GM12872 (cell line): ENCODE results near the gene EPHA4.

ENCODE experiments used
- TF ChIP-seq, protein P1 (sequence below): IDR thresholded peaks from 3 replicates; pipeline ENCODE4 v1.5.1; 2011; ENCODE audit warnings: low read depth, mild to moderate bottlenecking, low read length, moderate library complexity; ENCODE audit not compliant: insufficient read depth

Gene EPHA4

DNA sequence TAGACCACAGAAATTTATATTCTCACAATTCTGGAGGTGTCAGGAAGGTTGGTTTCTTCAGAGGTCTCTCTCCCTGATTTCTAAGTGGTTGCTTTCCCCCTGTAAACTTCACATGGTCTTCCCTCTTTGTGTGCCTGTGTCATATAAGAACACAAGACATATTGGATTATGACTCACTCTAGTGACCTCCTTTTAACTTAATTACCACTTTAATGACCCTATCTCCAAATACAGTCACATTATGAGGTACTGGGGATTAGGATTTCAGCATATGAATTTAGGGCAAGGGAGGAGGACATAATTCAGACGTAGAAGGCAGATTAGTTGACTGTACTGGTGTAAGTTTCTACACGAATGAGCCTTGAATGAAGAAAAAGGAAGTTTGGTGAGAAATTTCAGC lies 38.2 kb upstream of the EPHA4 start:
- TF ChIP-seq, protein P1, sequence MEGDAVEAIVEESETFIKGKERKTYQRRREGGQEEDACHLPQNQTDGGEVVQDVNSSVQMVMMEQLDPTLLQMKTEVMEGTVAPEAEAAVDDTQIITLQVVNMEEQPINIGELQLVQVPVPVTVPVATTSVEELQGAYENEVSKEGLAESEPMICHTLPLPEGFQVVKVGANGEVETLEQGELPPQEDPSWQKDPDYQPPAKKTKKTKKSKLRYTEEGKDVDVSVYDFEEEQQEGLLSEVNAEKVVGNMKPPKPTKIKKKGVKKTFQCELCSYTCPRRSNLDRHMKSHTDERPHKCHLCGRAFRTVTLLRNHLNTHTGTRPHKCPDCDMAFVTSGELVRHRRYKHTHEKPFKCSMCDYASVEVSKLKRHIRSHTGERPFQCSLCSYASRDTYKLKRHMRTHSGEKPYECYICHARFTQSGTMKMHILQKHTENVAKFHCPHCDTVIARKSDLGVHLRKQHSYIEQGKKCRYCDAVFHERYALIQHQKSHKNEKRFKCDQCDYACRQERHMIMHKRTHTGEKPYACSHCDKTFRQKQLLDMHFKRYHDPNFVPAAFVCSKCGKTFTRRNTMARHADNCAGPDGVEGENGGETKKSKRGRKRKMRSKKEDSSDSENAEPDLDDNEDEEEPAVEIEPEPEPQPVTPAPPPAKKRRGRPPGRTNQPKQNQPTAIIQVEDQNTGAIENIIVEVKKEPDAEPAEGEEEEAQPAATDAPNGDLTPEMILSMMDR: no peak

DNA sequence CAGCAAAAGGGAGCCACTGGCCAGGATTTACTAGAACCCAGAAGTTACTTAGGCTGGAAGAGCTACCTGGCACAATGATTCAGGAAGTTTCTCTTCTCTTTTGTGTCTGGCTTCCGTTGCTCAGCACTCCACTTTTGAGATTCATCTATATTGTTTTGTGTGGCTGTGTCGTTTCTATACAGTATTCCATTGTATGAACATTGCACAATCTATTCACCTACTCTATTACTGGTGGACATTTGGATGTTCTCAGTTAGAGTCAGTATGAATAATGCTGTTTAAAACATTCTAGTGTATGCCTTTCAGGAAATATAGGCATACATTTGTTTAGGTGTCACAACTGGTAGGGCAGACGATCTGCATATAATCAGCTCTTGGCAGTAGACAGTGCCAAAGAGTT lies 36.3 kb upstream of the EPHA4 start:
- TF ChIP-seq, protein P1: no peak

DNA sequence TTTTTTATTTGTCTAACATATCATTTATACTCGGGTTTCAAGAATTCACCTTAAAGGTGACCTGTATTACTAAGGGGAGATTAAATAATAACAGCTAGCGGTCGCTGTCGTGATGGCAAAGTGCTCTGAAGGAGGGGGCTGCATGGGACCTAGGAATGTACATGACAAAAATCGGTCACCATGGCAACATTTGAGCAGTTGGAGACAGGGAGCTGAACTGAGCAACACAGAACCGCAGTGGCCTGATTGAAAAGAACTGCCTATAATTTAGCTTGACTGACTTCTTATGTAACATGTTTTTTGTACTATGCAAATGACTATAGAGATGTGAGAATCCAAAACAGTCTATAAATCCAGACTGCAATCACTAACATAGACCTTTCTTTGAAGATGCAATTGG lies 34.3 kb upstream of the EPHA4 start:
- TF ChIP-seq, protein P1: no peak

DNA sequence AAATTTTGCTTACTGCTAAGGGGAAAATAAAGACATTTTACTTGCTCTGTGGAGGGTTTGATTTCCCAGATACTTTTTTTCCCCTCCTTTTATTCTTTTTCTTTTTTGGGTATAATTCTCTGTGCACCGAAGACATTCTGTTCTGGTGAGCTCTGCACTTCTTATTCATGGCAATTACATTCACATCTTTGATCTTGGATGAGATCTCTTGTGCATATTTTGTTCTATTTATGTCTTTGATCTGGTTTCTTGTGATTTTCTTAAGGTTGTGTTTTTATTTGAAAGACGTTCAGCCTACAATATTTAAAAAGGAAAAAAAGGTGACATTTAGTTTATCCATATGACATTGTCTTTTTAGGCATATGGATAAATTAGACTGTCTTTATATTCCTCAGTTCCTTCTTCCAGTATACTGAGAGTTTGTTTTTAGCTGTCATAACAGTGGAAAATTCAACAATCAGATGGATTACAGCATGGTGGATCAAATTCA lies 33.7 kb upstream of the EPHA4 start:
- TF ChIP-seq, protein P1: no peak

DNA sequence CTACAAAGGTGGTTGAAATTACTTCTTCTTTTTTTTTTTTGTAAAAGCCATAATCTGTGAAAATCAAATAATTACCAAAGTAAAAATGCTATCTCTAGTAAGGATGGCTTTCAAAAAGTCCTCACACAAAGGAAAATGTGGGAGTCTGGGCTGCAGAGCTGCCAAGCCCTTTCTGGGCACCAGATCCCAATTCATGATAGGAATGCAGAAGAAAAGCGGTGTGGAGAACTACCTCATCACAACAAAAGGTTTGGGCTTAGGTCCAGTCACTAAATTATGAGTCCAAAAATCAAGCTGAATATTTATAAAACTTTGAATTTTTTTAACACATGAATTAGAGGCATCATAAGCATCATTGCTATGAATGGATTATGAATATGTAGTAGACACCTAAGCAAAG lies 30.8 kb upstream of the EPHA4 start:
- TF ChIP-seq, protein P1: no peak

DNA sequence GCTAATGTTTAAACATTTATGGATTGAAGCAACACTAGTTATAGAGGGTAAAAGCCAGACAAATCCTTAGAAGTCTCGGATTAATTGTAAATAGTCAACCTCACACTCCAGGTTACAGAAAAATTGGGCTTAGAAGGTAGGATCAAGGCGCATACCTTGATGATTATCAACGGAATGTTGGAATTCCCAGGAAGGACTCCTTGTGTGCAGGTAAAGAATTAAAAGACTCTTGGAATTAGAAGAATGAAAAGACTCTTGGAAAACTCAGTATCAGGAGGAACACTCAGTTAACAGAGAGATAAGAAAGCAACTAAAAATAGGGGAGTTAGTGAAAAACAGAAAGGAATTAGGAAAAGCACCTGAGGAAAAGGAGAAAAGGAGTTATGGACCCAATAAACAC lies 29.3 kb upstream of the EPHA4 start:
- TF ChIP-seq, protein P1: no peak

DNA sequence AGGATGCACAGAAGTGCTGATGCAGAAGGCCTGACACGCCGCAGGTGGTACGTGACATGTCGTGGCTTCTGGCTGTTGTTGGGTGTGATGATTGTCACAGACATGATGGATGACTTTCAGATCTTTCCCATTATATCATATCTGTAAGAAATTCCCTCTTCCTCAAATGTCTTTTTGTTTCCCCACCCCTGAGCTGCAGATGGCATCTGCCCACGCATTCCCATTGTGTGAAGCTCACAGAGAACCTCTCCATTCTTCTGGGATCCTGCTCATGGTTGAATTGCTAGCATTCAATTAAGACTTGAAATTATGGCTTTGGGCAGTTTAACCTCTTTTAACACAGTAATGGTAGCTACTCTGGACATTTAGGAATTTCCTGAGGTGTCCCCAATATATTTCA lies 28.3 kb upstream of the EPHA4 start:
- TF ChIP-seq, protein P1: no peak

DNA sequence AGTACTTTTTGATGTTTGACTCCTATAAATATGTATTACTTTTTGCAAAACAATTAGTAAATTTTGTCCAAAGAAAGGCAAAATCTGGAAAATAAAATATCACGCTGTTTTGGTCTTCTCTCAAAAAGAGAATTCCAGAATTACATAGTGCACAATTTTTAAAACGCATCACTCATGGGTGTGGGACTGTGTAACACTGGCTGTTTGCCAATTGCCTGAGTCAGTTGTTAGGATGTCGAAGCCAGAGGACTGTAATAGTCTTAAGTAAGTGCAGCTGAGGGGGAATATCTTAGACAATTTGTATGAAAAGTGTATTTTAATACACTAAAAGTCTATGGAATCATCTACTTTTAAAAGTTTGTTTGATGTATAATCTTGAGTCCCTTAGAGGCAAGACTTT lies 24.1 kb upstream of the EPHA4 start:
- TF ChIP-seq, protein P1: no peak
